HG02840 (cell line): ENCODE measurements around the gene CD53.
"Not testable (repeated sequence)": the region's sequence is repeated elsewhere in the genome, so short reads cannot be mapped to it uniquely, and the experiment has no call there.

Experiments used
- ATAC-seq: cut with Tn5 transposase; IDR thresholded peaks from one replicate; pipeline ENCODE4 v1.9.1; 2021; ENCODE audit warnings: mild to moderate bottlenecking, moderate library complexity, moderate number of reproducible peaks; ENCODE audit not compliant: unreplicated experiment, low FRiP score

The CD53 gene

DNA sequence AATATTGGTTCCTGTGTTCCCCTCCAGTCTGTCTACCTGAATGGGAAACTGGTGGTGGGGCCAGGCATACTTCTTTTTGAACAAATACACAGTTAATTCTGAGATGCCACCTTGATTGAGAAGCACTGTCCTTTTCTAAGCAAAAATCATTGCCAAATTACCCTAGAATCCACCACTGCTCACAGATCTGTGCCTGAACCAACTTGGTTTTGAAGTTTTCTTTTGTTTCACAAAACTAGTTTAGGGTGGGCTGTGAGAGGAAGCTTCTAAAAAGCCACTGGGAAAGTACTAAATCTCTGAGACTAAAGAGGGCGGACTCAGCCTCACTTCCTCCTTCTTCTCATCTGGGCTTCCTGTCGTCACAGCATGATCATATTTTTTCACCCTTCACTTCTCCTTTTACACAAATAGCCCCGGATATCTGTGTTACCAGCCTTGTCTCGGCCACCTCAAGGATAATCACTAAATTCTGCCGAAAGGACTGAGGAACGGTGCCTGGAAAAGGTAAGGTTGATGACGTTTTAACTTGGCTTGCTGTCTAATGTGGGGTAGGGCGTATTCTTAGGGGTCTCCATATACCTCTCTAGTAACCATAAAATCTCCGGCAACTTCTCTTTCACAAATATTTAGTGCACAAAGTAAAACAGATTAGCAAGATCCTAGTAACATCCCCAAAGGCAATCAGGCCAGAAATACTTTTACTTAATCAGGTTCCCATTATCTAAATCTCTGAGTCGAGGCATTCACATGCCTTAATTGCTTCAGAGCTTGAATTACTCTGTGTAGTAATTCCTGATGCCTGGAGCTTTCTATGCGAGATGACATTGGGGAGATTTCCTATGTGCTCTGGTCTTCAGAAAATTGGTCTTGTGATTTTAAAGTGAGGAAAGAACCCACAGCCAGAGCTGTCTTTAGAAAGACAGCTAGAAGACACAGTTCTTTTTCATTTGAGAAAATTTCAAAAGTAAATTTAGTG lies at the start of gene CD53:
TSS of gene CD53 (plus strand) at position 404 of the 976 bp plus-strand sequence. CDS start 18,261 bp downstream, outside the sequence.
- peak; percentile 52 for ATAC-seq

DNA sequence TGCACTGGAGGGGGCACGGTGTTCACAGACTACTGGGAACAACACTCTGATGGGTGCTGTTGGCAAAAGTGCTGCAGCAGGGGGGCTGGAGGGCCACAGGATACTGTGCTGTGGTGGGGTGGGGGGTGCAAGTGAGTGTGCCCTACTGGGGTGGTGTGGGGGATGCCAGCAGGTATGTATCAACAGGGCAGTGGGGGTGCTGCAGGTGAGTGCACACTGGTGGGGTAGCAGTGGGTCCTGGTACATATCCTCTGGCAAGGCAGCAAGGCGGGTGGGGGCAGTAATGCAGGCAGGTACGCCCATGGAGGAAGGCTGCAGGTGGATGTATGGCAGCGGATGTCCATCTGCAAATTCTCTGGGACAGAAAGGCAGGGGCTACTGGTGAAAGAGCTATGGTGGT lies 48.8 kb upstream of the CD53 start:
- ATAC-seq: no peak

DNA sequence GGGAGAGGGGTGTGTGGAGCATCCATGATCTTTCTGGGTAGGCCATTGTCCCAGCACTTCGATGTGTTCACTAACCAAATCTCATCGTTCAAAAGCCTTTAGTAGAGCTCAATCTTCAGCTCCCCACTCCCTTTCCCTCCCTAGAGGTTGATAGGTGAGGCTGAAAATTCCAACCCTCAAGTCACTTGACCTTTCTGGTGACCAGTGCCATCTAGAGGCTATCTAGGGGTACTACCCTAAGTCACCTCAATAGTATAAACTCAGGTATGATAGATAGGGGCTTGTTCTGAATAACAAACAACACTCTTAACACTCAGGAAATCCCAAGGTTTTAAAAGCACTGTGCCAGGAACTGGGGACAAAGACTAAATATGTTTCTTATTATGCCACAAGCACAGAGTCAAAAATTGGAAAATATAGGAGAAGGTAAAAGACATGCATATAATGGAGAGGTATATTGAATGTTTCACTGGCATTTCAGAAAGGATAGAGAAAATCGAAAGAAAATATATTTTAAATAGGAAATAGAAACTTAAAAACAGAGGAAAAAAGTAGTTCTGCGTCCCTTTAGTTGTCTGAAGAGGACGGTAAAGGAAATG lies 42.9 kb upstream of the CD53 start:
- no peak for ATAC-seq

- ATAC-seq: not testable (repeated sequence)
These were observed 39.2 kb upstream of the CD53 start for GRCh38 chr1:110833779-110834178.

DNA sequence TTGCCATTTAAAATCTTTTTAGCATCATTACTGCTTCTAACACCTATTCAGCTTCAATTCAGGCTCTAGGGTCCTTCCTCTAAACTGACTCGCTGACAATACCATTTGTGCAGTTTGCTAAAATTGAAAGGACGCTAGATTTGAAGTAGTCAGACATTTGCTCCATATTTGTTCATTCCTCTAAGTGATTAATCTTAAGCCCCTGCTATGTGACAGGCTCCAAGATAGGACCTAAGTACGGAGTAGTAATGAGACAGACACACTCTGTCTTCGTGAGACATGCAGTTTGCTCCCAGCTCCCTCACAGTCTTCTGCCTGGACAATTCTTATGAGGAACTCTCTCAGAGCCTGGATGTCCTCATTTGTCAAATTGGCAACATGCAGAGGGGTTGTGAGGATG lies 26.1 kb upstream of the CD53 start:
- no peak for ATAC-seq

- no peak for ATAC-seq
These were observed 22.8 kb upstream of the CD53 start for GRCh38 chr1:110850145-110850544.

- no peak for ATAC-seq
These were observed 22.3 kb upstream of the CD53 start for GRCh38 chr1:110850627-110851026.

DNA sequence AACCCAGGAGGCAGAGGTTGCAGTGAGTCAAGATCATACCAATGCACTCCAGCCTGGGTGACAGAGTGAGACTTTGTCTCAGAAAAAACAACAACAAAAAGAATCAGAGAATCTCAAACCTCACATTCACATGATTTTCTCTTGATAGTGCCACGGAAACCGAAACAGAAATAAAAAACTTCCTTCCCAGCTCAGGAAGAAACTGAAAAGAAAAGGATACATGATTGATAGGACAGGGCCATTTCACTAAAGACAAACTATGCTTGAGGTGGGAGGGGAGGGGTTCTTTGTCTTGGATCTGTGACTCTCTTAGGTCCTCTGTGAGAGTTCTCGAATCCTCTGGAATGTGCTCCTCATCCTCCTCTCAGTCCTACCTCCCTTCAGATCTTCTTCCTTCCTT lies 19.8 kb upstream of the CD53 start:
- ATAC-seq: no peak

- no peak for ATAC-seq
These were observed 16.5 kb upstream of the CD53 start for GRCh38 chr1:110856410-110856809.

- no peak for ATAC-seq
These were observed 14.7 kb upstream of the CD53 start for GRCh38 chr1:110857964-110858948.

- no peak for ATAC-seq
These were observed 13.9 kb upstream of the CD53 start for GRCh38 chr1:110859062-110859461.

DNA sequence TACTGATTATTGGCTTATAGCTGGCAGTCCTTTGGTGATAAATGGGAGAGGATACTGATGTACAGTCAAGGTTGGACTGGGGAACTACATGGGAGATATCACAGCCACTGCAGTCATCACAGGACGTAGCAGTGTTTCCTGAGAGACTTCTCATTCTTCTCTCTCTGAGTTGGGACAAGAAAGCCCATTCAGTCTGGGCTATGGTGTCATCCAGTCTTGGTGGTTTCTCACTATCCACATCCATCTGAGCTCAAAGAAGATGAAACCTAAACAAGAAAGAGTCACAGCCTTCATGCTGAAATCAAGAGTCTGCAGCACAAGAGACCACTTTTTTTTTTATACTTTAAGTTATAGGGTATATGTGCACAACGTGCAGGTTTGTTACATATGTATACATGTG lies 12.8 kb upstream of the CD53 start:
- no peak for ATAC-seq

DNA sequence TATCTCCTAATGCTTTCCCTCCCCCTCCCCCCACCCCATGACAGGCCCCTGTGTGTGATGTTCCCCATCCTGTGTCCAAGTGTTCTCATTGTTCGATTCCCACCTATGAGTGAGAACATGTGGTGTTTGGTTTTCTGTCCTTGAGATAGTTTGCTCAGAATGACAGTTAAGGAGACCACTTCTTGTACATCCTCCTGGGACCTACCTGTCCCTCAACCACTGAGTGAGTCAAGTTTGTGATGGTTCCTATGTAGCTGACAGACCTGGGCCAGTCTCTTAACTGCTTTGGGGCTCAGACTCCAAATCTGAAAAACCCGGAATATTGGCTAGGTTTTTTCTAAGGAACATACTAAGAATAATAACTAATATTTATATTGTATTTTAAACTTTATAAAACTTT lies 12.3 kb upstream of the CD53 start:
- ATAC-seq: not testable (repeated sequence)

DNA sequence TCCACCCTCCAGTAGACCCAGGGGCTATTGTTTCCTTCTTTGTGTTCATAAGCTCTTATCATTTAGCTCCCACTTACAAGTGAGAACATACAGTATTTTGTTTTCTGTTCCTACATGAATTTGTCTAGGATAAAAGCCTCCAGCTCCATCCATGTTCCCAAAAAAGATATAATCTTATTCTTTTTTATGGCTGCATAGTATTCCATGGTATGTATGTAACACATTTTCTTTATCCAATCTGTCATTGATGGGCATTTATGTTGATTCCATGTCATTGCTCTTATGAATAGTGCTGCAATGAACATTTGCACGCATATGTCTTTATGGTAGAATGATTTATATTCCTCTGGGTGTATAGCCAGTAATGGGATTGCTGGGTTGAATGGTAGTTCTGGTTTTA lies 11.0 kb upstream of the CD53 start:
- not testable (repeated sequence) for ATAC-seq

DNA sequence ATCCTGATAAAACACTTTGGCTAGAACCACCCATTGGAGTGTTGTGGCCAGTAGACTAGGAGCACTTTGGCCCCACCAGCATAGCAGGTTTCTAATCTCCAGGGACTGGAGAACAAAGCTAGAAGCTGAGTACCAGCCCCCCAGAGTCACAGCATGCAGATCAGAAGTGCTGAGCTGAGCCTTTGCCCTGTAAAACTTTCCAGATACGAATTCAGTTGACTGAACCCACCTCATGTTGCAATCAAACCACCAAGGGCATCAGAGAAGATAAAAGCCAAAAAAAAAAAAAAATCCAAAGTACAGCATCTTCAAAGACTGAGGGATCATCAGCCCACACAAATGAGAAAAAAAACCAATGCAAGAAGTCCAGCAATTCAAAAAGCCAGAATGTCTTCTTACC lies 8.7 kb upstream of the CD53 start:
- no peak for ATAC-seq

- ATAC-seq: no peak
These were observed 2.1 kb upstream of the CD53 start for GRCh38 chr1:110870721-110871388.

GRCh38 chr1:110872366-110872744 lies 593 bp upstream of the CD53 start:
- peak; percentile 23 for ATAC-seq

GRCh38 chr1:110873856-110874255 lies 908 bp downstream of the CD53 start:
- no peak for ATAC-seq

DNA sequence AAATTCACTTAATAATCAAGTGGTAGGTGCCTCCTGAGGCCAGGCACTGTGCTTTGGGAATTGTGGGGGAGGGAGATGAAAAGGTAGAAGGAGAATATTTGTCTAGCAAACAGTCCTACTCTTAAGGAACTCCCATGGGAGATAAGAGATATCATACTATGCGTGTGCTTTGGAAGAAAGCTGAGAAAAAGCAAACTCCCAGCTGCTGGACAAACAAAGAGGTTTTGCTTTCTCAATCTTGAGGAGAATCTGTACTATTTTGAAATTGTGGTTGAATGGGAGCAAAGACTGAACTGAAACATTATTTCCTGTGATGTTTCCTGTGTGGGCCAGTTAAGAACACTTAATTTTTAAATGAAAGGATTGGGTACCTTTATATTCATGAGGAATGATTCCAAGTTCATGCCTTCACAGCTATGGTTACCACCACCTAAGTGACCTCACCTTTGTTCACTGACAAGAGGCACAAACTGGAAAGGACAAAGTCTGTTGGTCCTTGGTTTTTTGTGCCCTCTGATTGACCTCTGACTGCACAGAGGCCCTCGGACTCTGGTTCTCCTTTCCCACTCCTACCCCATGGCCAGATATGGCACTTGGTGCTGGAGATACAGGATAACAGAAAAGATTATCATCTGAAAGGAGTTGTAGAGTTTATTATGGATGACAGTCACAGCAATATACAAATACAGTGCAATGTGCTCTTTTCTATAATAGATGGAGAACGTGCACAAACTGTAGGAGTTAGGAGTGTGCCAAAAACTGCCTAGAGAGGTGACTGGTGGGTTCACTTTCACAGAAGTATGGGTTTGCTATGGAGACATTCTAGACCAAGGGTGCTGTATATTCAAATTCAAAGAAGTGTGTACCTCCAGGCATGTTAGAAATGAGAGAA lies 1.6 kb downstream of the CD53 start:
- peak; percentile 15 for ATAC-seq
